ENCODE measurements around the gene RNF25. TPM values are rescaled to one million over a fixed set of nuclear protein-coding genes. Genes with fewer than 3 reads are reported as not detected.
"Not testable (repeated sequence)": the region's sequence is repeated elsewhere in the genome, so short reads cannot be mapped to it uniquely, and the experiment has no call there.

Gene RNF25
- polyA plus RNA-seq, 2 of the 4 experiments (the other 2 are of a cell fraction): 33.8 to 61.5 TPM

GRCh38 chr2:218687400-218688060 lies 15.7 kb upstream of the RNF25 start:
- peak; percentile 13 for FAIRE-seq
- 23% methylated on average over 5 of the region's 5 CpGs for WGBS (ENCODE audit: missing lambda C conversion rate)

GRCh38 chr2:218680061-218680460 lies 8.3 kb upstream of the RNF25 start:
- 33% methylated on average over 3 of the region's 3 CpGs for WGBS (ENCODE audit: missing lambda C conversion rate)
- POLR2A ChIA-PET: no interaction called here

More at GRCh38 chr2:218687400-218688060, 15.7 kb upstream of the RNF25 start:
- not testable (repeated sequence) for H3K9me3 ChIP-seq, H3K4me3 ChIP-seq, H3K4me1 ChIP-seq, H3K27ac ChIP-seq, H3K4me2 ChIP-seq
- CTCF ChIA-PET: interaction anchor here (0.5 to 3.8 kb wide), 34 partner anchors 10 to 365 kb away, joined by 3 to 26 read pairs (median 4); partner anchors contain the start of genes BCS1L, CYP27A1, RNF25 and STK36
- ATAC-seq (peak; percentile 100), DNase-seq (ENCODE audit: low read depth in 1 of 2, low spot score in 1 of 2) (peak; percentile 70 to 85)
- POLR2A ChIA-PET: interaction anchor here (0.9 to 1.3 kb wide), 2 partner anchors 16 to 28 kb away, joined by 3 to 5 read pairs; partner anchors contain the start of genes BCS1L, RNF25, STK36 and ZNF142
- TF ChIP-seq MAX (IDR thresholded peaks at IDR 0.05) (peak; percentile 18; the same call in 1 of the 2 replicates), SMC3 (IDR thresholded peaks at IDR 0.05) (peak; percentile 58), CTCF (IDR thresholded peaks at IDR 0.05) (peak; percentile 70), RAD21 (conservative IDR thresholded peaks at IDR 0.05 in 1 of 2, IDR thresholded peaks at IDR 0.05 in 1 of 2) (peak; percentile 62 to 68; a peak in 4 of 5 replicates)

GRCh38 chr2:218679119-218679518 lies 7.3 kb upstream of the RNF25 start:
- DNase-seq (ENCODE audit: low read depth in 1 of 2, low spot score in 1 of 2): no peak
- Histone ChIP-seq H3K4me2 (no peak overlapping the region), H3K4me1 (no peaks in the 10 kb centered on the region), H3K9me3 (no peaks in the 10 kb centered on the region), H3K27ac (no peak overlapping the region), H3K4me3 (no peak overlapping the region)
- TF ChIP-seq JUNB (IDR thresholded peaks at IDR 0.05) (no peak), TP53 (CRISPR knock-in tag; IDR thresholded peaks at IDR 0.05) (no peak), MAX (IDR thresholded peaks at IDR 0.05) (no peak), FOSL2 (IDR thresholded peaks at IDR 0.05) (no peak), FOSL2 (CRISPR knock-in tag; IDR thresholded peaks at IDR 0.05) (no peak), KDM1A (IDR thresholded peaks at IDR 0.05; ENCODE audit: low read depth) (no peak), SREBF2 (IDR thresholded peaks at IDR 0.05) (no peak), POLR2A (IDR thresholded peaks at IDR 0.05; ENCODE audit: low read length) (no peak), RCOR1 (IDR thresholded peaks at IDR 0.05; ENCODE audit: low read depth, low read length) (no peak), SMC3 (IDR thresholded peaks at IDR 0.05) (no peak), EHF (CRISPR knock-in tag; IDR thresholded peaks at IDR 0.05) (no peak), ZFP36 (IDR thresholded peaks at IDR 0.05; ENCODE audit: borderline replicate concordance, partially characterized antibody) (no peak), CHD4 (IDR thresholded peaks at IDR 0.05; ENCODE audit: borderline replicate concordance) (no peak), PHF8 (IDR thresholded peaks at IDR 0.05; ENCODE audit: borderline replicate concordance, low read depth) (no peak), CTCF (IDR thresholded peaks at IDR 0.05) (no peak), ZNF302 (CRISPR knock-in tag; IDR thresholded peaks at IDR 0.05) (no peak)
- no peak for ATAC-seq
- ChIA-PET POLR2A (no interaction called here), CTCF (interaction anchor here (1.2 kb wide), 1 partner anchor 31 kb away, joined by 3 read pairs; the partner anchor contains the start of gene TTLL4)
- WGBS (ENCODE audit: missing lambda C conversion rate): 71% methylated on average over 4 of the region's 4 CpGs
- FAIRE-seq: no peak

More at GRCh38 chr2:218680061-218680460, 8.3 kb upstream of the RNF25 start:
- ATAC-seq (no peak), DNase-seq (ENCODE audit: low read depth in 1 of 2, low spot score in 1 of 2) (no peak), FAIRE-seq (no peak)
- H3K4me1 ChIP-seq: no peaks in the 10 kb centered on the region
- no peak overlapping the region for H3K4me3 ChIP-seq
- CTCF ChIA-PET: interaction anchor here (1.2 kb wide), 1 partner anchor 30 kb away, joined by 3 read pairs; the partner anchor contains the start of gene TTLL4
- TF ChIP-seq JUNB (IDR thresholded peaks at IDR 0.05) (no peak), MAZ (IDR thresholded peaks at IDR 0.05; ENCODE audit: borderline replicate concordance, low read depth, low read length) (no peak), RFX5 (IDR thresholded peaks at IDR 0.05) (no peak), ZC3H11A (IDR thresholded peaks at IDR 0.05) (no peak), CEBPB (IDR thresholded peaks at IDR 0.05) (no peak), SREBF2 (IDR thresholded peaks at IDR 0.05) (no peak), CBX8 (IDR thresholded peaks at IDR 0.05) (no peak), ZSCAN20 (CRISPR knock-in tag; IDR thresholded peaks at IDR 0.05) (no peak), ZFP36 (IDR thresholded peaks at IDR 0.05; ENCODE audit: borderline replicate concordance, partially characterized antibody) (no peak), RARB (CRISPR knock-in tag; IDR thresholded peaks at IDR 0.05) (no peak), MAFK (IDR thresholded peaks at IDR 0.05; ENCODE audit: partially characterized antibody) (no peak), KDM5A (IDR thresholded peaks at IDR 0.05) (no peak), TFCP2L1 (CRISPR knock-in tag; IDR thresholded peaks at IDR 0.05) (no peak), EHF (CRISPR knock-in tag; IDR thresholded peaks at IDR 0.05) (no peak), ZNF302 (CRISPR knock-in tag; IDR thresholded peaks at IDR 0.05) (no peak), CBX2 (IDR thresholded peaks at IDR 0.05; ENCODE audit: borderline replicate concordance, low read depth) (no peak), ELK1 (IDR thresholded peaks at IDR 0.05; ENCODE audit: low read depth, low read length) (no peak)
- H3K27ac ChIP-seq: no peak overlapping the region
- no peak overlapping the region for H3K4me2 ChIP-seq
- H3K9me3 ChIP-seq: no peaks in the 10 kb centered on the region

All from A549 (cell line).